ENCODE results near the gene DGCR8. TPM values are rescaled to one million over a fixed set of nuclear protein-coding genes. Genes with fewer than 3 reads are reported as not detected.

The DGCR8 gene
- total RNA-seq, 2 experiments from 2014 or later, result 35.0 to 38.8 TPM

DNA sequence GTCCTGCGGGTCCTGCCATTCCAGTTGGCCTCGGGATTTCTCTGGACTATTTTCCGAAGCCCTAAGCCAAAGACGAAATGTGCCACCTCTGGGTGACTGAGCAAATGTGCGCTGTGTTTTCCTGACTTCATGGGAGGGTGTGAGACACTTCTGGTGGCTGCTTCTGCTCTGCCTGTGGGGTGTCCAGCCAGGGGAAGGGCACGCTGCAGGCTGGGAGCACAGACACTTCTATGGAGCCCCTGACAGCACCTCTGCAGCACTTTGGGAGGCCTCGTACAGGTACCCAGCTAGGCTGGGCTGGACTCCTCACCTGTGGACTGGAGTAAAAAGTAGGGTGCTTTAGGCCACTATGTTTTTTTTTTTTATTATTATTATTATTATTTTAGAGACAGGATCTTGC, 41.5 kb upstream of the DGCR8 start:
- no peaks in the 10 kb centered on the region for H3K27me3 Mint-ChIP-seq
- H3K27ac Mint-ChIP-seq, result no peak overlapping the region
- intact Hi-C loops (cut with micrococcal nuclease), result no loop called here
- ATAC-seq (no peak), DNase-seq (no peak)
- CTCF ChIA-PET, result no interaction called here
- H3K9me3 Mint-ChIP-seq, result no peaks in the 10 kb centered on the region
- POLR2A ChIA-PET, result interaction anchor here (0.6 kb wide), 2 partner anchors 28 to 46 kb away, joined by 3 to 5 read pairs; no protein-coding TSS in a partner anchor
- H3K36me3 Mint-ChIP-seq (ENCODE audit: low read depth), result no peaks in the 10 kb centered on the region
- H3K4me1 Mint-ChIP-seq (ENCODE audit: low read depth), result peaks cover 8% of the 10 kb centered on the region
- TF ChIP-seq, protein P1, sequence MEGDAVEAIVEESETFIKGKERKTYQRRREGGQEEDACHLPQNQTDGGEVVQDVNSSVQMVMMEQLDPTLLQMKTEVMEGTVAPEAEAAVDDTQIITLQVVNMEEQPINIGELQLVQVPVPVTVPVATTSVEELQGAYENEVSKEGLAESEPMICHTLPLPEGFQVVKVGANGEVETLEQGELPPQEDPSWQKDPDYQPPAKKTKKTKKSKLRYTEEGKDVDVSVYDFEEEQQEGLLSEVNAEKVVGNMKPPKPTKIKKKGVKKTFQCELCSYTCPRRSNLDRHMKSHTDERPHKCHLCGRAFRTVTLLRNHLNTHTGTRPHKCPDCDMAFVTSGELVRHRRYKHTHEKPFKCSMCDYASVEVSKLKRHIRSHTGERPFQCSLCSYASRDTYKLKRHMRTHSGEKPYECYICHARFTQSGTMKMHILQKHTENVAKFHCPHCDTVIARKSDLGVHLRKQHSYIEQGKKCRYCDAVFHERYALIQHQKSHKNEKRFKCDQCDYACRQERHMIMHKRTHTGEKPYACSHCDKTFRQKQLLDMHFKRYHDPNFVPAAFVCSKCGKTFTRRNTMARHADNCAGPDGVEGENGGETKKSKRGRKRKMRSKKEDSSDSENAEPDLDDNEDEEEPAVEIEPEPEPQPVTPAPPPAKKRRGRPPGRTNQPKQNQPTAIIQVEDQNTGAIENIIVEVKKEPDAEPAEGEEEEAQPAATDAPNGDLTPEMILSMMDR (IDR thresholded peaks at IDR 0.05), result no peak
- no peak overlapping the region for H3K4me3 Mint-ChIP-seq

DNA sequence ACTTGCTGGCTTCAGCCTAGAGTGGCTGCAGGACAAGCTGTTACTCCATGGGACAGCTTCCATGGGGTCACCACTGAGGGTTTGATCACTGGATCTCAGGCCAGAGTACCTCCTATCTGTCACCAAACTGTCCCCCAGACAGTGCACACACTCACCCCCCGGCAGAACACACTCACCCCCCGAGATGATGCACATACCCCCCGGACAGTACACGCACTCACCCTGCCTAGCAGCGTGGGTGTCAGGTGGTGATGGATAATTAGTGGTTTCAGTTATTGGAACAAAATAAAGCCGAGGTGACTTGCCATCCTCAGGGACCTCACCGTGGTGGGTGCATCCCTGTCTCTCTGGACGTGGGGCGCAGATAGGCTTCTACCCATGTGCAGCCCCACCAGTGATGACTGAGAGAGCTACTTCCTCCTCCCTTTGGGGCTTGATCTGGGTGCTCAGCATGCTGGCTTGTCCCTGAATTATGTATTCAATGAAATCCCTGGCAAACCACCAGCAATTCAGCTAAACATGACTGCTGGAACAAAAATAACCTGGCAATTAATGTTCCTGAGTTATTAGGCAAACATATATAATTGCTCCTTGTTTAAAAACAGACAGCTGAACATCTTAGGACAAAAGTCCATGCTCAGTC, 40.2 kb upstream of the DGCR8 start:
- intact Hi-C loops (cut with micrococcal nuclease), result no loop called here
- Mint-ChIP-seq H3K4me3 (no peak overlapping the region), H3K27ac (no peak overlapping the region), H3K27me3 (no peaks in the 10 kb centered on the region), H3K9me3 (no peaks in the 10 kb centered on the region), H3K4me1 (ENCODE audit: low read depth) (peaks cover 8% of the 10 kb centered on the region), H3K36me3 (ENCODE audit: low read depth) (peaks cover 3% of the 10 kb centered on the region)
- ATAC-seq, result no peak
- ChIA-PET CTCF (no interaction called here), POLR2A (interaction anchor here (1.1 to 1.9 kb wide), 2 partner anchors 13 to 45 kb away, joined by 3 to 4 read pairs; no protein-coding TSS in a partner anchor)
- TF ChIP-seq, protein P1 (IDR thresholded peaks at IDR 0.05), result no peak
- no peak for DNase-seq

GRCh38 chr22:20040327-20041200, 39.5 kb upstream of the DGCR8 start:
- DNase-seq, result no peak
- POLR2A ChIA-PET, result interaction anchor here (1.1 to 1.9 kb wide), 2 partner anchors 12 to 44 kb away, joined by 3 to 4 read pairs; no protein-coding TSS in a partner anchor

GRCh38 chr22:20043057-20043996, 36.7 kb upstream of the DGCR8 start:
- ATAC-seq (no peak), DNase-seq (no peak)
- Mint-ChIP-seq H3K4me3 (no peak overlapping the region), H3K36me3 (ENCODE audit: low read depth) (peaks cover 23% of the 10 kb centered on the region), H3K27me3 (no peaks in the 10 kb centered on the region), H3K4me1 (ENCODE audit: low read depth) (peaks cover 7% of the 10 kb centered on the region), H3K27ac (no peak overlapping the region), H3K9me3 (peaks cover 6% of the 10 kb centered on the region)
- POLR2A ChIA-PET, result no interaction called here
- CTCF ChIA-PET, result no interaction called here
- TF ChIP-seq, protein P1 (IDR thresholded peaks at IDR 0.05), result no peak
- intact Hi-C loops (cut with micrococcal nuclease), result no loop called here

More at GRCh38 chr22:20040327-20041200, 39.5 kb upstream of the DGCR8 start:
- intact Hi-C loops (cut with micrococcal nuclease), result no loop called here
- Mint-ChIP-seq H3K4me3 (no peak overlapping the region), H3K36me3 (ENCODE audit: low read depth) (peaks cover 3% of the 10 kb centered on the region), H3K27me3 (no peaks in the 10 kb centered on the region), H3K27ac (no peak overlapping the region), H3K9me3 (no peaks in the 10 kb centered on the region), H3K4me1 (ENCODE audit: low read depth) (peaks cover 5% of the 10 kb centered on the region)
- CTCF ChIA-PET, result no interaction called here
- TF ChIP-seq, protein P1 (IDR thresholded peaks at IDR 0.05), result no peak
- no peak for ATAC-seq
